Neural progenitor cell (in vitro differentiated cells): ENCODE data around the gene HEATR5B. TPM values are rescaled to one million over a fixed set of nuclear protein-coding genes. Genes with fewer than 3 reads are reported as not detected.

Source experiments
- total RNA-seq: library from RNA; depleted of rRNA; stranded (reverse); fragments of >200 nt; gene quantifications from 2 replicates; pipeline ENCODE4 v1.2.3, GENCODE V29; 2015; ENCODE audit warnings: low replicate concordance

Gene HEATR5B
- total RNA-seq, 1 donor from 2014 or later: 23.7 TPM

Other genes starting within 250 kb of the HEATR5B start
- gene STRN, start 117.8 kb downstream of the HEATR5B start, total RNA-seq: 12.8 and 20.9 TPM in 2 replicates
- 5.7 and 9.9 TPM in 2 replicates for gene GPATCH11, start 146 bp upstream of the HEATR5B start, total RNA-seq
- 22.3 and 35.3 TPM in 2 replicates for gene EIF2AK2, start 72.6 kb upstream of the HEATR5B start, total RNA-seq
- gene SULT6B1, start 104.3 kb upstream of the HEATR5B start, total RNA-seq: not detected in 2 replicates
- 6.4 and 13.6 TPM in 2 replicates for gene CEBPZOS, start 112.1 kb upstream of the HEATR5B start, total RNA-seq
- 56.5 and 86.6 TPM in 2 replicates for gene CEBPZ, start 147.2 kb upstream of the HEATR5B start, total RNA-seq
- 28.3 and 47.4 TPM in 2 replicates for gene NDUFAF7, start 147.3 kb upstream of the HEATR5B start, total RNA-seq
- 59.1 and 95.9 TPM in 2 replicates for gene PRKD3, start 240.5 kb upstream of the HEATR5B start, total RNA-seq